Thoracic aorta (tissue), 2 donors: ENCODE measurements around the gene WFDC1. TPM values are rescaled to one million over a fixed set of nuclear protein-coding genes. Genes with fewer than 3 reads are reported as not detected.

ENCODE experiments used
- ATAC-seq: fragments of 150-250 bp; one replicate; pipeline ENCODE4 v1.8.0; 2017; ENCODE audit warnings: low read depth; ENCODE audit not compliant: insufficient number of reproducible peaks, low FRiP score
- DNase-seq: peaks from one replicate; pipeline ENCODE4 v3.0.0-alpha.2; 2020; ENCODE audit warnings: low spot score
- H3K27ac ChIP-seq, 2 donors: fragments of 200-600 bp; sonication (generic); 1 replicate in 1 of 2; 2 replicates in 1 of 2; pipeline ENCODE4 v1.5.1; 2016; ENCODE audit warnings: mild to moderate bottlenecking in 2 of 2, moderate library complexity in 2 of 2
- H3K27me3 ChIP-seq: fragments of 200-600 bp; sonication (generic); replicated peaks from 2 replicates; pipeline ENCODE4 v1.6.0; 2016; ENCODE audit warnings: mild to moderate bottlenecking; ENCODE audit not compliant: insufficient read depth
- H3K36me3 ChIP-seq: fragments of 200-600 bp; sonication (generic); one replicate; pipeline ENCODE4 v1.5.1; 2016
- H3K4me1 ChIP-seq, 2 donors: fragments of 200-600 bp; sonication (generic); 1 replicate in 1 of 2; 2 replicates in 1 of 2; pipeline versions ENCODE4 v1.5.1 to v1.6.0; 2016; ENCODE audit warnings: low read depth in 2 of 2, mild to moderate bottlenecking in 1 of 2; ENCODE audit not compliant: control insufficient read depth in 1 of 2
- H3K4me3 ChIP-seq: fragments of 200-600 bp; sonication (generic); 2 replicates; pipeline ENCODE4 v1.5.1; 2016; ENCODE audit warnings: mild to moderate bottlenecking
- H3K9me3 ChIP-seq: fragments of 200-600 bp; sonication (generic); 2 replicates; pipeline ENCODE4 v1.5.1; 2016
- total RNA-seq, 2 donors: library from RNA; depleted of rRNA; stranded (reverse); fragments of >200 nt; gene quantifications; one replicate each; pipeline versions ENCODE4 v1.1.0 to v1.2.3, GENCODE V29; 2016
- TF ChIP-seq, protein P1 (sequence below): fragments of 200-600 bp; sonication (generic); IDR thresholded peaks from one replicate; pipeline ENCODE4 v1.5.1; 2019; ENCODE audit warnings: antibody characterized with exemption

The WFDC1 gene
- total RNA-seq, 2 donors from 2014 or later = 4.6 to 203 TPM

DNA sequence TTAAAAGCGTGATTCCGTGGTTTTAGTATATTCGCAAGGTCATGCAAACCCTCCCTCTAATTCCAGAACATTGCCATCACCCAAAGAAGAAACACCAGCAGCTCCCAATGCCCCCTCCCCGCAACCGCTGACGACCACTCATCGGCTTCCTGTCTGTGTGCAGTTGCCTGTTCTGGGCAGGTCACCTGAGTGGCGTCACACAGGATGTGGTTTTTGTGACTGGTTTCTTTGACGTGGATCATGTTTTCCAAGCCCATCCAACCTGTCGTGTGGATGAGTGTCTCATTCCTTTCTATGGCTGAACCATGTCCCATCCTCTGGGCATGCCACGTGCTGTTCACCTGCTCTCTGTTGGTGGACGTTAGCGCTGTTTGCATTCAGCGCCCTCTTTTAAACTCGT, 65.5 kb downstream of the WFDC1 start:
- no peak for DNase-seq
- Histone ChIP-seq H3K36me3 (no peaks in the 10 kb centered on the region), H3K4me3 (no peak overlapping the region), H3K4me1 (no peaks in the 10 kb centered on the region), H3K27ac (no peak overlapping the region), H3K27me3 (no peaks in the 10 kb centered on the region), H3K9me3 (no peaks in the 10 kb centered on the region)
- no peak for ATAC-seq
- TF ChIP-seq, protein P1, sequence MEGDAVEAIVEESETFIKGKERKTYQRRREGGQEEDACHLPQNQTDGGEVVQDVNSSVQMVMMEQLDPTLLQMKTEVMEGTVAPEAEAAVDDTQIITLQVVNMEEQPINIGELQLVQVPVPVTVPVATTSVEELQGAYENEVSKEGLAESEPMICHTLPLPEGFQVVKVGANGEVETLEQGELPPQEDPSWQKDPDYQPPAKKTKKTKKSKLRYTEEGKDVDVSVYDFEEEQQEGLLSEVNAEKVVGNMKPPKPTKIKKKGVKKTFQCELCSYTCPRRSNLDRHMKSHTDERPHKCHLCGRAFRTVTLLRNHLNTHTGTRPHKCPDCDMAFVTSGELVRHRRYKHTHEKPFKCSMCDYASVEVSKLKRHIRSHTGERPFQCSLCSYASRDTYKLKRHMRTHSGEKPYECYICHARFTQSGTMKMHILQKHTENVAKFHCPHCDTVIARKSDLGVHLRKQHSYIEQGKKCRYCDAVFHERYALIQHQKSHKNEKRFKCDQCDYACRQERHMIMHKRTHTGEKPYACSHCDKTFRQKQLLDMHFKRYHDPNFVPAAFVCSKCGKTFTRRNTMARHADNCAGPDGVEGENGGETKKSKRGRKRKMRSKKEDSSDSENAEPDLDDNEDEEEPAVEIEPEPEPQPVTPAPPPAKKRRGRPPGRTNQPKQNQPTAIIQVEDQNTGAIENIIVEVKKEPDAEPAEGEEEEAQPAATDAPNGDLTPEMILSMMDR = no peak

DNA sequence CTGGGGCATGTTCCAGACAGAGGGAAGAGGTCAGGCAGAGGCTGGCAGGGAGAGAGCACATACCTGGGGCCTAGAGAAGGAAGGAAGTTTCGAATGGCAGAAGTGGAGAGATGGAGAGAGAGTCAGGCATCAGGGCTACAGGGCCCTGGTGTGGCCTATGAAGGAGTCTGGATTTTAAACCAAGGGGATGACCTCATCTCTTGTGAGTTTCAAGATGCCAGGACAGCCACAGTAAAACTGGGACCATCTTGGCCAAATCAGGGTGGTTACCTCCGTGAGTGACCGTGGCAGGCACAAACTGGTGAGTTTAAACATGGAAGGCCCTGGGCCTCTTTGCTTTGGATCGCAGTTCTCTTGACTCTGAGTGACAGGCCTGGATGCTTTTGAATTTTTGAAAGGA, 66.1 kb downstream of the WFDC1 start:
- no peak overlapping the region for H3K4me3 ChIP-seq

DNA sequence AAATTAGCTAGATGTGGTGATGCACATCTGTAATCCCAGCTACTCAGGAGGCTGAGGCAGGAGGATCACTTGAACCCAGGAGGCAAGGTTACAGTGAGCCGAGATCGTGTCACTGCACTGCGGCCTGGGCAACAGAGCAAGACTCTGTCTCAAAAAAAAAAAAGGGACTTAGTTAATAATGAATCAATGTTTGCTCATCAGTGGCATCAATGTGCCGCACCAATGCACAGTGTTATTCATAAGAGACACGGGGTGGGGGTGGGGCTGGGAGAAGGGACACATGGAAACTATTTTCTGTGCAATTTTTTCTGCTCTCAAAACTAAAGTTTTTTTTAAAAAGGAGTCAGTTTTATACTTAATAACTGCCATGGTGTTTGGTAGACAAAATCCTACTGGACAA, 66.9 kb downstream of the WFDC1 start:
- DNase-seq = no peak
- no peak overlapping the region for H3K4me3 ChIP-seq
- H3K27me3 ChIP-seq = no peaks in the 10 kb centered on the region
- no peaks in the 10 kb centered on the region for H3K9me3 ChIP-seq
- ATAC-seq = no peak
- H3K4me1 ChIP-seq = no peaks in the 10 kb centered on the region
- TF ChIP-seq, protein P1 = no peak
- no peak overlapping the region for H3K27ac ChIP-seq
- H3K36me3 ChIP-seq = no peaks in the 10 kb centered on the region

More for the DNA sequence above, 66.1 kb downstream of the WFDC1 start:
- TF ChIP-seq, protein P1 = no peak
- Histone ChIP-seq H3K9me3 (no peaks in the 10 kb centered on the region), H3K27me3 (no peaks in the 10 kb centered on the region), H3K36me3 (no peaks in the 10 kb centered on the region), H3K4me1 (no peaks in the 10 kb centered on the region), H3K27ac (no peak overlapping the region)
- DNase-seq = no peak
- ATAC-seq = no peak

DNA sequence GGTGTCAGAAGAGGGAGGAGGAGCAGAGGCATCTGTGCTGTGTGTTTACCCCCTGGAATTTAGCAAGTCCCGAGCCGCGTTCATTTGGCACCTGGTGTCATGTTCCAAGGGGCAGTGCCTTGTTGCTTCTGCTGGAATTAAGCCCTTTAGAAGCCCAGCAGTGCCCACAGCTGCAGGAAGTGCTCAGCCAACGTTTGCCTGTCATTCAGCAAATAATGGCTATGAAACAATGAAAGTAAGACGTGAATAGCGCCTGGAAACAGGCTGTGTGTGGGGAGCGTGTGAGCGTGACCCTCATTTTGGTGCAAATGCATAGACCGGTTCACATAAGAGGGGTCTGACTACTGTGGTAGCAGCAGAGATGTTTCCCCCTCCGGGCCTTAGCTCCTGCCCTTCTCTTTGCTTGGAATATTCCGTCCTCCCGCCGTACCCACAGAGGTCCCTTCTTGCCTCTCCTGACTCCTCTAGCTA, 67.8 kb downstream of the WFDC1 start:
- Histone ChIP-seq H3K9me3 (no peaks in the 10 kb centered on the region), H3K4me3 (no peak overlapping the region), H3K4me1 (no peaks in the 10 kb centered on the region), H3K27ac (no peak overlapping the region), H3K27me3 (no peaks in the 10 kb centered on the region), H3K36me3 (no peaks in the 10 kb centered on the region)
- DNase-seq (no peak), ATAC-seq (no peak)
- TF ChIP-seq, protein P1 = no peak

DNA sequence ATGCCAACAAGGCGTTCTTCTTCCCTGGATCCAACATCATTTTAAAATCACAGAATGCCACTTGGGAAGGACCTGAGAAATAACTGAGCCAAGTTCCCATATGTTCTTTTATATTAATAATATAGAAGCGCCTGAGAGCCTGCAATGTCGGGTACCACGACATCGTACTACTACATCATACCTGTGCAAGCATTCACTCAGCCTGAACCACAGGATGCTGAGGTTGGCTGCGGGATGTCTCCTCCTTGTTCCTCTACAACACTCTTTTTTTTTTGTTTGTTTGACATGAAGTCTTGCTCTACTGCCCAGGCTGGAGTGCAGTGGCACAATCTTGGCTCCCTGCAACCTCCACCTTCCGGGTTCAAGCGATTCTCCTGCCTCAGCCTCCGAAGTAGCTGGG, 71.5 kb downstream of the WFDC1 start:
- no peak overlapping the region for H3K4me3 ChIP-seq
- DNase-seq = no peak
- no peaks in the 10 kb centered on the region for H3K9me3 ChIP-seq
- H3K27me3 ChIP-seq = no peaks in the 10 kb centered on the region
- H3K36me3 ChIP-seq = no peaks in the 10 kb centered on the region
- H3K27ac ChIP-seq = no peak overlapping the region
- H3K4me1 ChIP-seq = no peaks in the 10 kb centered on the region
- no peak for ATAC-seq
- TF ChIP-seq, protein P1 = no peak
